DND-41 (cell line): ENCODE data around the gene CLK3.

Experiments
- EZH2 ChIP-seq: IDR thresholded peaks from 3 replicates; pipeline ENCODE4 v1.6.1; 2012; ENCODE audit warnings: borderline replicate concordance, low read depth, mild to moderate bottlenecking, moderate library complexity, low read length, inconsistent platforms; ENCODE audit not compliant: severe bottlenecking
- TF ChIP-seq, protein P1 (sequence below): IDR thresholded peaks from 2 replicates; pipeline ENCODE4 v1.5.1; 2012; ENCODE audit warnings: borderline replicate concordance, low read length, moderate library complexity, mild to moderate bottlenecking; ENCODE audit not compliant: poor library complexity, severe bottlenecking; ENCODE audit errors: extremely low read depth

DNA sequence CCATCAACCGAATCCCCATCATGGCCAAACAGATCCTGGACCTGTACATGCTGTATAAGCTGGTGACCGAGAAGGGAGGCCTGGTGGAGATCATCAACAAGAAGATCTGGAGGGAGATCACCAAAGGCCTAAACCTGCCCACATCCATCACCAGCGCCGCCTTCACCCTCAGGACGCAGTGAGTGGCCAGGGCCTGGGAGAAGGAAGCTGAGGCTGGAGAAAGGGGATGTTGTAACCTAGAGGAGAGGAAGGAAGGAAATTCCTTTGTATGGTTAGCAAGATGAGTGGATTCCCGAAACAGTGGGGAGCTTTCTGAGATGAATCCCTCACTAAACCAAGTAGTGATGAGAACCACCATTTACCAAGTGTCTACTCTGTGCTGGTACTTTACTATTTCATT is 25.8 kb upstream of the CLK3 start:
- TF ChIP-seq, protein P1, sequence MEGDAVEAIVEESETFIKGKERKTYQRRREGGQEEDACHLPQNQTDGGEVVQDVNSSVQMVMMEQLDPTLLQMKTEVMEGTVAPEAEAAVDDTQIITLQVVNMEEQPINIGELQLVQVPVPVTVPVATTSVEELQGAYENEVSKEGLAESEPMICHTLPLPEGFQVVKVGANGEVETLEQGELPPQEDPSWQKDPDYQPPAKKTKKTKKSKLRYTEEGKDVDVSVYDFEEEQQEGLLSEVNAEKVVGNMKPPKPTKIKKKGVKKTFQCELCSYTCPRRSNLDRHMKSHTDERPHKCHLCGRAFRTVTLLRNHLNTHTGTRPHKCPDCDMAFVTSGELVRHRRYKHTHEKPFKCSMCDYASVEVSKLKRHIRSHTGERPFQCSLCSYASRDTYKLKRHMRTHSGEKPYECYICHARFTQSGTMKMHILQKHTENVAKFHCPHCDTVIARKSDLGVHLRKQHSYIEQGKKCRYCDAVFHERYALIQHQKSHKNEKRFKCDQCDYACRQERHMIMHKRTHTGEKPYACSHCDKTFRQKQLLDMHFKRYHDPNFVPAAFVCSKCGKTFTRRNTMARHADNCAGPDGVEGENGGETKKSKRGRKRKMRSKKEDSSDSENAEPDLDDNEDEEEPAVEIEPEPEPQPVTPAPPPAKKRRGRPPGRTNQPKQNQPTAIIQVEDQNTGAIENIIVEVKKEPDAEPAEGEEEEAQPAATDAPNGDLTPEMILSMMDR = no peak
- no peak for TF ChIP-seq EZH2
